Upper lobe of left lung (tissue), 6 donors: Measurements from ENCODE around the gene ISCA2. TPM values are rescaled to one million over a fixed set of nuclear protein-coding genes. Genes with fewer than 3 reads are reported as not detected.

Experiments used
- ATAC-seq, 2 donors: fragments of 200-7000 bp; cut with Tn5 transposase; one replicate each; pipeline ENCODE4 v1.9.1; 2022; ENCODE audit warnings: mild to moderate bottlenecking in 2 of 2, moderate library complexity in 2 of 2; ENCODE audit not compliant: low FRiP score in 2 of 2
- DNase-seq, 2 donors: peaks; one replicate each; pipeline ENCODE4 v3.0.0-alpha.2; 2019 to 2020
- H3K27ac ChIP-seq, 4 donors: fragments of 200-600 bp; sonication (generic); one replicate each; pipeline ENCODE4 v1.5.1; 2016 to 2019
- H3K27me3 ChIP-seq, 4 donors: fragments of 200-600 bp; sonication (generic); one replicate each; pipeline ENCODE4 v1.5.1; 2017 to 2019
- H3K36me3 ChIP-seq, 4 donors: fragments of 200-600 bp; sonication (generic); one replicate each; pipeline ENCODE4 v1.5.1; 2016 to 2019
- H3K4me1 ChIP-seq, 4 donors: fragments of 200-600 bp; sonication (generic); one replicate each; pipeline ENCODE4 v1.5.1; 2018 to 2019
- H3K4me3 ChIP-seq, 4 donors: fragments of 200-600 bp; sonication (generic); one replicate each; pipeline ENCODE4 v1.5.1; 2017 to 2019; ENCODE audit warnings: mild to moderate bottlenecking in 2 of 4, moderate library complexity in 1 of 4
- H3K9me3 ChIP-seq, 4 donors: fragments of 200-600 bp; sonication (generic); one replicate each; pipeline ENCODE4 v1.5.1; 2018 to 2019
- CTCF ChIP-seq, 6 experiments: fragments of 450-650 bp in 4 of 6; fragments of 200-600 bp in 2 of 6; sonication (generic) in 2 of 6; IDR thresholded peaks; one replicate each; pipeline ENCODE4 v1.5.1; 2016 to 2019; ENCODE audit warnings: antibody characterized with exemption in 6 of 6
- EP300 ChIP-seq, 4 donors: sonication (generic); formaldehyde crosslinking; IDR thresholded peaks; one replicate each; pipeline ENCODE4 v1.5.1; 2017; ENCODE audit warnings: antibody characterized with exemption in 4 of 4, control low read depth in 2 of 4
- POLR2A ChIP-seq, 4 donors: fragments of 450-650 bp; IDR thresholded peaks; one replicate each; pipeline ENCODE4 v1.5.1; 2016 to 2017; ENCODE audit warnings: antibody characterized with exemption in 4 of 4, mild to moderate bottlenecking in 2 of 4
- POLR2AphosphoS5 ChIP-seq, 2 donors: sonication (generic); formaldehyde crosslinking; IDR thresholded peaks; one replicate each; pipeline ENCODE4 v1.5.1; 2017; ENCODE audit warnings: antibody characterized with exemption in 2 of 2
- WGBS, 2 donors: methylation state at CpG; one replicate each; pipeline ENCODE4 v1.1.5; 2017 to 2018; 5-methylcytosine and 5-hydroxymethylcytosine counted together
- total RNA-seq, 6 donors: library from RNA; depleted of rRNA in 4 of 6; stranded (reverse); fragments of >200 nt in 4 of 6; gene quantifications; one replicate each; pipeline versions ENCODE4 v1.1.0 to v1.2.1, GENCODE V29; 2016 to 2021
- donor health status: DM: no; HTN: no; CAD: no; lungs with moderate emphysema.
- donor health status: DM: no; HTN: yes; CAD: no; lungs with severe emphysema.

Gene ISCA2
- total RNA-seq, 6 donors from 2014 or later: 11.8 to 29.0 (median 22.6) TPM

GRCh38 chr14:74538411-74539391 is 45.1 kb downstream of the ISCA2 start:
- H3K4me3 ChIP-seq: no peak overlapping the region
- H3K27me3 ChIP-seq: no peaks in the 10 kb centered on the region
- no peak for ATAC-seq
- H3K4me1 ChIP-seq: peaks cover 0 to 6% (median 2%) of the 10 kb centered on the region in 4 donors
- H3K9me3 ChIP-seq: no peaks in the 10 kb centered on the region
- no peaks in the 10 kb centered on the region for H3K36me3 ChIP-seq
- 77 to 85% methylated on average over 11 of the region's 11 CpGs for WGBS, 2 donors
- peak overlapping the region in 1 of 4 donors; percentile 30 for H3K27ac ChIP-seq
- no peak for DNase-seq
- TF ChIP-seq CTCF (IDR thresholded peaks at IDR 0.05) (no peak), POLR2A (IDR thresholded peaks at IDR 0.05) (no peak), EP300 (IDR thresholded peaks at IDR 0.05) (no peak), POLR2AphosphoS5 (IDR thresholded peaks at IDR 0.05) (no peak)

- ATAC-seq (no peak), DNase-seq (no peak)
- Histone ChIP-seq H3K36me3 (no peaks in the 10 kb centered on the region), H3K27ac (no peak overlapping the region), H3K4me1 (peaks cover 0 to 6% (median 2%) of the 10 kb centered on the region in 4 donors), H3K9me3 (no peaks in the 10 kb centered on the region), H3K4me3 (no peak overlapping the region), H3K27me3 (no peaks in the 10 kb centered on the region)
- no peak for TF ChIP-seq EP300 (IDR thresholded peaks at IDR 0.05)
- TF ChIP-seq POLR2A (IDR thresholded peaks at IDR 0.05): no peak
- no peak for TF ChIP-seq POLR2AphosphoS5 (IDR thresholded peaks at IDR 0.05)
- TF ChIP-seq CTCF (IDR thresholded peaks at IDR 0.05): no peak
- 72 to 86% methylated on average over 4 of the region's 4 CpGs for WGBS, 2 donors
These were observed 45.9 kb downstream of the ISCA2 start for GRCh38 chr14:74539503-74539902.

- WGBS, 2 donors: 82 to 85% methylated on average over 3 of the region's 3 CpGs
- Histone ChIP-seq H3K4me3 (no peak overlapping the region), H3K27ac (no peak overlapping the region), H3K36me3 (no peaks in the 10 kb centered on the region), H3K27me3 (no peaks in the 10 kb centered on the region), H3K4me1 (peaks cover 0 to 6% (median 2%) of the 10 kb centered on the region in 4 donors), H3K9me3 (no peaks in the 10 kb centered on the region)
- DNase-seq (no peak), ATAC-seq (no peak)
- TF ChIP-seq CTCF (IDR thresholded peaks at IDR 0.05) (no peak), POLR2AphosphoS5 (IDR thresholded peaks at IDR 0.05) (no peak), EP300 (IDR thresholded peaks at IDR 0.05) (no peak), POLR2A (IDR thresholded peaks at IDR 0.05) (no peak)
These were observed 47.7 kb downstream of the ISCA2 start for GRCh38 chr14:74541225-74541624.

- peak in 1 of 2 donors; percentile 16 for DNase-seq
- ATAC-seq: no peak
- Histone ChIP-seq H3K36me3 (no peaks in the 10 kb centered on the region), H3K27me3 (no peaks in the 10 kb centered on the region), H3K9me3 (no peaks in the 10 kb centered on the region), H3K4me1 (peaks cover 0 to 6% (median 2%) of the 10 kb centered on the region in 4 donors), H3K4me3 (no peak overlapping the region), H3K27ac (no peak overlapping the region)
- TF ChIP-seq POLR2AphosphoS5 (IDR thresholded peaks at IDR 0.05): no peak
- no peak for TF ChIP-seq POLR2A (IDR thresholded peaks at IDR 0.05)
- TF ChIP-seq EP300 (IDR thresholded peaks at IDR 0.05): no peak
- no peak for TF ChIP-seq CTCF (IDR thresholded peaks at IDR 0.05)
- 88 to 90% methylated on average over 7 to 10 of the region's 10 CpGs for WGBS, 2 donors
These were observed 48.6 kb downstream of the ISCA2 start for GRCh38 chr14:74542056-74542685.
